ENCODE measurements around the gene HSD17B4.
A peak's percentile ranks its signal among the peaks of the same experiment; 100 is the strongest.
"Not testable (repeated sequence)": the region's sequence is repeated elsewhere in the genome, so short reads cannot be mapped to it uniquely, and the experiment has no call there.

Gene HSD17B4, protein sequence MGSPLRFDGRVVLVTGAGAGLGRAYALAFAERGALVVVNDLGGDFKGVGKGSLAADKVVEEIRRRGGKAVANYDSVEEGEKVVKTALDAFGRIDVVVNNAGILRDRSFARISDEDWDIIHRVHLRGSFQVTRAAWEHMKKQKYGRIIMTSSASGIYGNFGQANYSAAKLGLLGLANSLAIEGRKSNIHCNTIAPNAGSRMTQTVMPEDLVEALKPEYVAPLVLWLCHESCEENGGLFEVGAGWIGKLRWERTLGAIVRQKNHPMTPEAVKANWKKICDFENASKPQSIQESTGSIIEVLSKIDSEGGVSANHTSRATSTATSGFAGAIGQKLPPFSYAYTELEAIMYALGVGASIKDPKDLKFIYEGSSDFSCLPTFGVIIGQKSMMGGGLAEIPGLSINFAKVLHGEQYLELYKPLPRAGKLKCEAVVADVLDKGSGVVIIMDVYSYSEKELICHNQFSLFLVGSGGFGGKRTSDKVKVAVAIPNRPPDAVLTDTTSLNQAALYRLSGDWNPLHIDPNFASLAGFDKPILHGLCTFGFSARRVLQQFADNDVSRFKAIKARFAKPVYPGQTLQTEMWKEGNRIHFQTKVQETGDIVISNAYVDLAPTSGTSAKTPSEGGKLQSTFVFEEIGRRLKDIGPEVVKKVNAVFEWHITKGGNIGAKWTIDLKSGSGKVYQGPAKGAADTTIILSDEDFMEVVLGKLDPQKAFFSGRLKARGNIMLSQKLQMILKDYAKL

DNA sequence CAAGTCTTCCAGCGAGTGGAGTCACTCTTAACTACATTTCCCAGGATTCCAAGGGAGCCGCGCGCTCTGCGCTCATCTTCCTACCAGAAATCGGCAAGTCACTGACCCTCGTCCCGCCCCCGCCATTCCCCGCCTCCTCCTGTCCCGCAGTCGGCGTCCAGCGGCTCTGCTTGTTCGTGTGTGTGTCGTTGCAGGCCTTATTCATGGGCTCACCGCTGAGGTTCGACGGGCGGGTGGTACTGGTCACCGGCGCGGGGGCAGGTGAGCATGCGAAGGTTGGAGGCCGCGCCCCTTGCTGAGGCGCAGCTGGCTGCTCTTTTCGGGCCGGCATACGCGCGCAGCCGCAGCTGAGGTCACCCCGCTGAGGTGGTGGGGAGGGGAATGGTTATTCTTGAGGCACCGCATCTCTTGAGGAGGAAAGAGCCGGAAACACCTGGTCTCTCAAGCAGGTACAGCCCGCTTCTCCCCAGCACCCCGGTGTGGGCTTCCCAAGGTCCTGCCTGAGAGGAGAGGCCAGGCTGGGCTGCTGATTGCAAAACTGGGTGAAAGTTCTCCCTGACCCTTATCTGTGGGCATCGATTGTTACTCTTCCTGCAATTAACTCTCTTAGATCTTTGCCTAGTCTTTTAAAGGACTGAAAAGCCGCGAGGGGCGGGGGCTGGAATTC, at the start of gene HSD17B4:
Gene HSD17B4, plus strand, starts transcription at position 125 of the 667 bp plus-strand sequence. Its CDS starts 79 bp downstream, at position 204.
- peak; percentile 50 to 61 for DNase-seq (ENCODE audit: low read depth in 1 of 2, low spot score in 1 of 2)

DNA sequence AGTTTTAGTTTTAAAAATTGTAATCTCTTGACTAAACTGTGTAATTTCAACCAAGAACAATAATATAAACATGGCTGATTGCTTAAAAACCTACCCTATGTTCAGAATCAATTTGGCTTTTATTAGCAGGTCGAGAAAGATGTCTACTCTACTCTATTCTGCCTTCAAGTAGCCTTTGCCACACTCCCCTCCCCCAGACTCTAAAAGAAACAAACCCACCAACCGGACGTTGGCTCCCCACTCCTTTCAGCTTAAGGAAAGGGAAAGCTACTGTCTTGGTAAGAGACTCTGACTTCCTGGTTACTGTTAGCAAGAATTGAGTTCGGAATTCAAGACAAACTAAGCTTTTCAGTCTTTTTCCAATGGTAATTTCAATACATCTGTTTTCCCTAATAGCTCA, 49.7 kb upstream of the HSD17B4 start:
- DNase-seq (ENCODE audit: low read depth in 1 of 2, low spot score in 1 of 2), result no peak

DNA sequence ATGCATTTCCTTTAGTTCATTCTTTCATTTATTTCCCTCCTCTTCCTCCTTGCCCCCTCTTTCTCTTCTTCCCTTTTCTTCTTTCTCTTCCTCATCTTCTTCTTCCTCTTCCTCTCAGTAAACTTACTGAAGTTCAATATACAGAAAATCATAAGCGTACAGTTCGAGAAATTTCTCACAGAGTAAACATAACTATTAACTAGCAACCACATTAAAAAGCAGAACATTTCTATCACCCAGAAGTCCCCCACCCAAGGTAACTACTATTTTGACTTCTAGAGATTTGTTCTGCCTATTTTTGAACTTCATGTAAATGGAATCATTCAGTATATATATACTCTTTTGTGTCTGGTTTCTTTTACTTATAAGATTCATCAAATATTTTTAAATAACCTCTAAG, 48.3 kb upstream of the HSD17B4 start:
- DNase-seq (ENCODE audit: low read depth in 1 of 2, low spot score in 1 of 2), result no peak

DNA sequence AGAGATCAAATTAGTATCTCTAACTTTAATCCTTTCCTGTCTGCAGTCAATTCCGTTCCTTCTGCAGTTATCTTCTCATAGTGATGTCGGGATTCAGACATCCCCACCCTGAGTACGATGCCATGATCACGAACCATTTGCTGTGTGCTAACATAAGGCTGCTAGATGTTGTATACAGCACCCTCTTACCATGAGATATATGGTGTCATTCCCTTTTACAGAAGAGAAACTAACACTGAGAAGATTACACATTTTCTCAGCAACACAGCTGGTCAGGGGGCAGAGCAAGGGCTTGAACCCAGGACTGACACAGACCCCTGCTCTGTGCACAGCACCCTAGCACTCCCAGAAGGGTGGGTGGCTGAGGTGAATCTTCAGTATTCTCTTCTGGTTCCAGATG, 46.9 kb upstream of the HSD17B4 start:
- DNase-seq (ENCODE audit: low read depth in 1 of 2, low spot score in 1 of 2), result no peak

DNA sequence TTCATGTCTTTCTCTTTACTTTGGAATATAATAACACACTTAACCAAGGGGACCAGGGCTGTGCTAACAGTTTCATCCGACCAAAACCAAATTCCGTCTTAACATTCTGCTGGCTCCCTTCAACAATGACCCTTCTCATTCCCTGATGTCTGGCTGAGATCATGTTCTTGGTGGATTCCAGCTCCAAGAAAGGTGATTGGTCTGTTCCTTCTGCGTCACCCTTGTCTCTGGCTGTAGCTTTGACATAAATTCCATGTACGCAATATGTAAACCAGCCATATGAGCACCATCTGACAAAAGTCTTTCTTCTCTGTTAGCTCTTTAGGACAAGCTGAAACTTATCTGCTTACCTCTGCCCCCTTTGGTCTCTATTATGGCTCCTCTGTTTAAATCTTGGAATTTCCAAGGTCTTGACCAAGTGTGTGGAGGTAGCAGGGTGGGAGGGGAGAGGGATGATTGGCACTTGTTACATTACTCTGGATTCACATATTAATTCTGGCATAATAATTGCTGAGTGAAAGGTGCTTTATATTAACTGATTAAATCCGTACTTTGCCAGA, 45.7 kb upstream of the HSD17B4 start:
- DNase-seq (ENCODE audit: low read depth in 1 of 2, low spot score in 1 of 2), result no peak

DNA sequence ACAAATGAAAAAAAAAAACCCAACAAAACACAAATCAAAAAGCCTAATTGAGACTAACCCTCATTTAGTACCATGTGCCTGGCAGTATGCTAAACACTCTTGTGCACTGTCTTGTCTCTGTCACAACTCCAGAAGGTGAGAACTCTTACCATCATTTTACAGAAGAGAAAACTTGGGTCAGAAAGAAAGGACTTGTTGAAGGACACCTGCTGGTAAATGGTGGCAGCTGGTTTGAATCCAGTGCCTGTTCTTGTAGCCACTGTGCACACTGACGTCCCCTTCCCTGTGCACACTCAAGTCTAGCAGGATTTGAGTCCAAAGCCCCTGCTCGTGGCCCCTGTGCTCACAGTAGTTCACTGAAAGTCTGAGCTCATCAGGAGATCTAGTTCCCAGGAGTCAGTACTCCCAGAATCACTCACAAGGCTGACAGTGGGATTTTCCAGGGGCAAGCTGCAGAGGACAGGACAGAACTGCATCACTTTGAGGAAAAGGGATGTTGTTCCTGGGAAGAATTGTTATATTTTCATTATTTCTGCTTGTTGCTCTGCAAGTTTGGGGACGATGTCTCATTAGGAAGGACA, 43.0 kb upstream of the HSD17B4 start:
- no peak for DNase-seq (ENCODE audit: low read depth in 1 of 2, low spot score in 1 of 2)

DNA sequence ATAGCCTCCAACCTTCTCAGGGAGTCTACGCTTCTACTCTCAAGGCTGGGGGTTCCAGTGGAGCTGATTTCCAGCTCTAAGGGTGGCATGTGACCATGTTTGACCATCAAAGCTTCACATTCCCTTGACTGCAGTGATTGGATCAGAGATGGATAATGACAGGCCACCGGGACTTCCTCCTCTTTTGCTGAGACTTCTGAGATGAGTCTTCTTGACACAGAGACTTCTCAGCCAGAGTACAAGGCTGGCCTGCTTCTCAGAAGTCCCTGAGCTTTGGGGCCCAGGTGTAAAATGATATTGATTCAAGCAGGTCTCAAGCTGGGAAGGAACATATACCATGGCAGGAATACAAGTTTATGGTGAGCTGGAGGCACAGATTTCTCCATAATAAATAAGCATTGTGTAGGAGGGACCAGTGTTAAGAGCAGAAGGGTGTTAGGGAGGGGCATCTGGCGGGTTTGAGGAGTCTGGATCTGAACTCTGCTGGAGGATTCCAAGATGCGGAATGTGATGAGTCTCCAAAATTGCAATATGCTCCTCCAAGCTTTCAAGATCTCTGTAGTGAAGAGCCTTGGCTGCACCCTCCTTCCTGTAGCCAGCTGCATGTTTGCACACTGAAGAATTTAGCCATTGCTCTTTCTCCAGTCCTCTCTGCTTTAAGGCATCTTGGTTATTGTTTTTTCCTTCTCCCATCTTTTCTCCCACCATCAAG, 41.7 kb upstream of the HSD17B4 start:
- DNase-seq (ENCODE audit: low read depth in 1 of 2, low spot score in 1 of 2), result no peak

DNA sequence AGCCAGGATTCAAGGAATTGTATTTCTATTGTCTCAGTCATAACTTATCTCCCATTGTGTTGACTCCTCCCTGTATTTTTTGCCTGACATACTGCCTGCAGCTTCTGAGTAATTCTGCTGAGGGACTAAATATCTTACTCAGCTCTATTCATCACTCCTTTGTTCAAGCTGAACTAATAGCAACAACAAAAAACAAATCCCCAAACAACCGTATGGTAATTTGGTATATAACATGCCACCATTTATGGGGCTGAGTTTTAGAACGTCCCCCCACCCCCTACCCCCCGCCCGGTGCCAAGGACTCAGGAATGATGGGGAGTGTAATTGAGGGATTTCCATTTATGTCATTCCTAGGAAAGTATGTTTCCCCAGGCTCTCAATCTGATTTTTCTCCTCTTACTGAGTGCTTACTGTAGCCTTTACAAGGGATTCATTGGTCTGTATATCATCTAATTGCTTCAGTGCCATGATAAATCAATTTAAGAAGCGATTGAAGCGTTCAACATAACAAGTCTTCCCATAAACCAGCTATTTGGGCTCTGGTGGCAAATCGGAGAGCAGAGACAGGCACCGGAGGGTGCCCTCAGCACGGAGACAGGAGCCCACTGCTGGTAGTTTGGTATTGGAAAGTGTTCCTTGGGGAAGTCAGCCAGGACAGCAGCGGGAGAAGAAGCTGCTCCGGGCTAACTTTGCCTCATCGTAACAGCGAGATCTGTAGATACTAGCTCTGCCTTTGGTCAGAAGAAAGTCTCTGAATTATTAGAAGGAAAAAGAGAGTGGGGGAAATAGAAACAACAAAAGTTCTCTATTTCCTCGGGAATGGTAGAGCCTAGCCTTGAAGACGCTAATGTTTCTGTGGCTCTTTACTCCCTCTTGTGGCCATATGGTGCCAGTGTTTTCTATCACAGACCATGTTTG, 40.7 kb upstream of the HSD17B4 start:
- peak in 1 of 2 donors; percentile 25 for DNase-seq (ENCODE audit: low read depth in 1 of 2, low spot score in 1 of 2)

DNA sequence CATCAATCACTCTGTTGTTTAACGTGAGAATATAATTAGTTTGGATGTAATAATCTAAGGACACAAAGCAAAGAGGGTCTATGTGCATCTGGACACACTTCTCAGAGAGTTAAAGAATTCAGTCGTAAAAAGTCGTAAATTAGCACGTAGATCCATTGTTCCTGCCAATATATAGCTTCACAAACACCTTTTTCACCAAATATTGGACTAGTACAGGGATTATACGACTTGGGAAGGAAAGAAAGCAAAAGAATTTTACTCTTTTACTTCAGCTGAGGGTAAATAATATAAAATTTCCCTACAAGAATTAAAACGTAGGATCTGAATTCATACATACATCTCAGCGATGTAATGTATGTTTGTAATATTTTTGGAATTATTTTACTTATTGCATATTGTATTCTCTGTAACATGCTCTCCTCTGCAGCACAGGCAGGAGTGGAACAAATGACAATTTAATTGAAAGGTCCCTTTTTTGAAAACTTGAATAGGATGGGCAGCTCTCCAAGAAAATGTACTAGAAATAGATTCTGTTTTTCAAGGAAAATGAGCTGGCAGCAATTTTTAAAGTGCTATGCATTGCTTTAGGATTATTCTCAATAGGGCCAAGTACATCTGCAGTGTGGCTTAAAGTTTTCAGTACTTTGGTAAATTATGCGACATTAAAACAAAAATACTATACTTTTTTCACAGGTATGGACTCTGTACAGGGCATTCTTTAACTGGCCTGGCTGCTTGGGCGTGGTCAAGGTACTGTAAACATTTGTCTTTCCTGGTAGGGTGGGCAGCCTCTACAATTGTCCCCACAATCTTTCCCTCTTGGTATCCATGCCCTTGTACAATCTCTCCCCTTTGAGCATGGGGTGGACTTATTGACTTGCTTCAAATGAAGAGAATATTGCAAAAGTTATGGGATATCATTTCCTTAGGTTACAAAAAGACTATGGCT, 39.7 kb upstream of the HSD17B4 start:
- no peak for DNase-seq (ENCODE audit: low read depth in 1 of 2, low spot score in 1 of 2)

DNA sequence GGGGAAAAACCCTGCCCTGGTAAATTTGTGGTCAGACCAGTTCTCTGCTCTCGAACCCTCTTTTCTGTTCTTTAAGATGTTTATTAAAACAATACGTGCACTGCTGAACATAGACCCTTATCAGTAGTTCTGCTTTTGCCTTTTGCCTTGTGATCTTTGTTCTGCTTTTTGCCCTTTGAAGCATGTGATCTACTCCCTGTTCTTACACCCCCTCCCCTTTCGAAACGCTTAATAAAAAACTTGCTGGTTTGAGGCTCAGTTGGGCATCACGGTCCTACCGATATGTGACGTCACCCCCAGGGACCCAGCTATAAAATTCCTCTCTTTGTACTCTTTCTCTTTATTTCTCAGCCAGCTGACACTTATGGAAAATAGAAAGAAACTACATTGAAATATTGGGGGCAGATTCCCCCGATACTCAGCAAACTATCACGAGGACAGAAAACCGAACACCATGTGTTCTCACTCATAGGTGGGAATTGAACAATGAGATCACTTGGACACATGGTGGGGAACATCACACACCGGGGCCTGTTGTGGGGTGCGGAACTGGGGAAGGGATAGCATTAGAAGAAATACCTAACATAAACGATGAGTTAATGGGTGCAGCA, 38.1 kb upstream of the HSD17B4 start:
- DNase-seq (ENCODE audit: low read depth in 1 of 2, low spot score in 1 of 2), result not testable (repeated sequence)

DNA sequence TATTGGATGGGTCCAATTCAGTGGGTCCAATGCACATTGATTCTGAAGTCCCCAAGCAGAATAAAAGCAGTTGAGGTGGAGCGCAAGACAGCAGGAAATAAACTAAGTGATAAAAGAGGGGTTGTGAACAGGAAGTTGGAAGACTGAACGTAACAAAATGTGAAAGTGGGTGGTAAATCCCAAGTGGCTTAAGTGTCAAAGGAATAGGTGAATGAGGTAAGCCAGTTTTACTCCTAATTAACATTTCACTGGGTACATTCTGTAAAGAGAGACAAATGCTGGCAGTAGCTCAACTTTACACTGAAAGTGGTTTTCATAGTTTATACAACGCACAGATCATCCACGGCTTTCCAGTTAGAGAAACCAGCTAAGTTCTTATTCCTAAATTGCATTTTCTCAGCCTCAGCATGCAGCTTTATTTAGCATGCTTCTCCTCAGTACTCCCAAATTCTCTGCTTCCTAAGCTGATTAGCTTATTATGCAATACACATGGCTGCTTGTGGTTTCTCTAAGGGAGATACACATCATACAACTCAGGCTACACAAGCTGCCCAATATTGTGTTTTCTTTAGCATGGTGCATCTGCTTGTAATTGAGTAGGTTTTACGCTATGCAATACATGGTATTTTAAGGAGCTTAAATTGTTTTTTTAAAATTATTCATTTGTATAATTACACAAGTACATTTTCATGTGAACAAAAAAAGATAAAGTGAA, 34.2 kb upstream of the HSD17B4 start:
- no peak for DNase-seq (ENCODE audit: low read depth in 1 of 2, low spot score in 1 of 2)

DNA sequence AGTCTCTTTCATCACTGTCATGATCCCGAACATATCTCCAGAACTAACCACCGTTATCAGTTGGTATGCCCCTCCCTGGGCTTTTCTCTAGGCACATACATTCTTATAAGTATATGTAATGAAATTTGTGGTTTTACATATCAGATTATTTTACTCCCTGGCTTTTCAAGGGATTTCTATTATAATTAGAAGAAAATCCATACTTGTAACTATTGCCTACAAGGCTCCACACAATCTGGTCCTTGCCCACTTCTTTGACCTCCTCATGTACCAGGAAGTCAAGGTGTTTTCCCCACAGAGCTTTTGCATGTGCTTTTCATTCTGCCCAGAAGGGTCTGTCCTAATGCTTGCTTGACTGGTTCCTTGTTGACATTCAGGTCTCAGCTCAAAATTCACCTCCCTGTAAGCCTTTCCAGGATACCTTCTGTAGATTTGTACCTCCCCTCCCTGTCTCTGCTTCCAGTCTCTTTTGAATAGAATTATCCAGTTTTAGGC, 33.6 kb upstream of the HSD17B4 start:
- DNase-seq (ENCODE audit: low read depth in 1 of 2, low spot score in 1 of 2), result no peak

DNA sequence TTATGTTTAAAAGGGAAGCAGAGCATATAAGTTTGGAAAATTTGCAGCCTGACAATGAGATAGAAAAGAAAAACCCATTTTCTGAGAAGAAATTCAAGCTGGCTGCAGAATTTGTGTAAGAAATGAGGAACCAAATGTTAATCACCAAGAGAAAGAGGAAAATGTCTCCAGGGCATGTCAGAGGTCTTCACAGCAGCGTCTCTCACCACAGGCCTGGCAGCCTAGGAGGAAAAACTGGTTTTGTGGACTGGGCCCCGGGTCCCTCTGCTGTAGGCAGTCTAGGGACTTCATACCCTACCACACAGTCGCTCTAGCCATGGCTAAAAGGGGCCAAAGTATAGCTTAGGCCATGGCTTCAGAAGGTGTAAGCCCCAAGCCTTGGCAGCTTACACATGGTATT, 32.1 kb upstream of the HSD17B4 start:
- no peak for DNase-seq (ENCODE audit: low read depth in 1 of 2, low spot score in 1 of 2)

DNA sequence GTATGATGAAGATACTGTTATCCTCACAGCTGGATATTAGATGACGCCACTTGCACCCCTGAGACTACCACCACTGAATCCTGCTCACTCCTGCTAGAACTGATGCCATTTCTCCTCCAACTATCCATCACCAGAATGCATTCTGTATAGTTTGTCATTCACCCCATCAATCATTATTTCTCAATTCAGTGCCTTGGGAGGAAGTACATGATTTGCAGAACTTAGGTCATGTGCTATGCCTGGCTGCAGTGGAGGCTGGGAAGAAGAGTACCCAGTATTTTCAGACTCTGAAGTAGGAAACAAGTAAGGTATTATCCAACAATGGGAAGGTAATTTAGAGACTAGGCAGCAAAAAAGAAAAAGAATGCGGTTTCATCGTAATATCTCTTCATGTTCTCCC, 26.2 kb upstream of the HSD17B4 start:
- no peak for DNase-seq (ENCODE audit: low read depth in 1 of 2, low spot score in 1 of 2)

DNA sequence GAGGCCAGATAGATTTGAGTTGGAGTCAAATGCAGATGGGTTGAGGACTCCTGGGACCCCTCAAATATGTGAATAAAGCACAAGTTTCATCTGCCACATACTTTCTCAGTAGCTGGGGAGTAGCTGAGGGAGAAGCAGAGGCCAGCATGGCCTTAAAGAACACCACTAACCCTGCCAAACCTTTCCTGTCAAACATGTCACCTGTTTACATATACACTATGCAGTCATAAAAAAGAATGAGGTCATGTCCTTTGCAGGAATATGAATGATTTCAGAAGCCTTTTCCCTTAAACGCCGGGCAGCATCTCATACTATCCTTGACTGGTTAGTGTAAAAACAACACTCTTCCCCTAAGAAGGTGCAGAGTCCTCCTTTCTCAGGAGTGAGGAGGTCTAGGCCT, 25.2 kb upstream of the HSD17B4 start:
- no peak for DNase-seq (ENCODE audit: low read depth in 1 of 2, low spot score in 1 of 2)

DNA sequence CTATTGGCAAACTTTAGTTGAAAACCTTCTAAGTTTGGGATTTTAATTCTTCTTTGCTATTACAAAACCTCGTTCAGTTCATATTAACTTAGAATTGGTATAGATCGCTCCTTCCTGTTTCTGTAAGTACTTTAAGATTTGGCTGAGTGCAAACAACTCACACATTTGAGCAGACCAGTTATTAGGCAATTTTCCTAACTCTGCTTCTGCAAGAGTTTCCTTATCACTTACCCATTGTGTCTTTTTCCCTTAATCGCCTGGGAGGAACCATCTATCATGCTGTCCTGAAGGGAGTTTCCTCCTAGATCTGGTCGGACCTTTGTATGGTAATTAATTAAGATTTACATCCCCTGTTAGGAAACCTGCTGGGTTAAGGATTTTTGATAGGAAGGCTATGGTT, 24.7 kb upstream of the HSD17B4 start:
- DNase-seq (ENCODE audit: low read depth in 1 of 2, low spot score in 1 of 2), result not testable (repeated sequence)

DNA sequence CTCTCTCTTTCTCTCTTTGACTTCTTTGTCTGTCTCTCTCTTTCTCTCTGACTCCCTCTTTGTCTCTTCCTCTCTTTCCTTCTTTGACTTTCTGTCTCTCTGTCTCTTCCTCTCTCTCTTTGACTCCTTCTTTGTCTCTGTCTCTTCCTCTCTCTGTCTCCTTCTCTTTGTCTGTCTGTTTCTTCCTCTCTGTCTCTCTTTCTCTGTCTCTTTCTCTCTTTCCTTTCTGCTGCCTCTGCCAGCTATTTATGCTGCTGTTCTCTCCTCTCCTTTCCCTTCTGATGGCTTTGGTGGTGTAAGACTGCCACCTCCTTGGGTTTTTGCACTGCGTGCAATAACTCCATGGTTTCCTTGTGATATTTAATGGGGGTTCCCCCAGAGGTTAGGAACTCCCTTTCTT, 24.1 kb upstream of the HSD17B4 start:
- DNase-seq (ENCODE audit: low read depth in 1 of 2, low spot score in 1 of 2), result not testable (repeated sequence)
